Frontal cortex (tissue), 4 donors: ENCODE measurements around the gene MAD1L1. TPM values are rescaled to one million over a fixed set of nuclear protein-coding genes. Genes with fewer than 3 reads are reported as not detected.

ENCODE experiments used
- DNase-seq, 2 donors: peaks; one replicate each; pipeline ENCODE4 v3.0.0; 2012; ENCODE audit warnings: low spot score in 2 of 2
- FAIRE-seq: peaks from 2 replicates; lab custom pipeline; 2012; peaks lifted over from hg19 to GRCh38; lab: Jason Lieb, UNC
- total RNA-seq: library from RNA; depleted of rRNA; stranded (reverse); fragments of >200 nt; gene quantifications from one replicate; pipeline ENCODE4 v1.2.3, GENCODE V29; 2014
- donor health status: control.
- donor health status: control.
- donor health status: control.

MAD1L1 gene
- total RNA-seq, 1 donor from 2014 or later = 37.1 TPM

DNA sequence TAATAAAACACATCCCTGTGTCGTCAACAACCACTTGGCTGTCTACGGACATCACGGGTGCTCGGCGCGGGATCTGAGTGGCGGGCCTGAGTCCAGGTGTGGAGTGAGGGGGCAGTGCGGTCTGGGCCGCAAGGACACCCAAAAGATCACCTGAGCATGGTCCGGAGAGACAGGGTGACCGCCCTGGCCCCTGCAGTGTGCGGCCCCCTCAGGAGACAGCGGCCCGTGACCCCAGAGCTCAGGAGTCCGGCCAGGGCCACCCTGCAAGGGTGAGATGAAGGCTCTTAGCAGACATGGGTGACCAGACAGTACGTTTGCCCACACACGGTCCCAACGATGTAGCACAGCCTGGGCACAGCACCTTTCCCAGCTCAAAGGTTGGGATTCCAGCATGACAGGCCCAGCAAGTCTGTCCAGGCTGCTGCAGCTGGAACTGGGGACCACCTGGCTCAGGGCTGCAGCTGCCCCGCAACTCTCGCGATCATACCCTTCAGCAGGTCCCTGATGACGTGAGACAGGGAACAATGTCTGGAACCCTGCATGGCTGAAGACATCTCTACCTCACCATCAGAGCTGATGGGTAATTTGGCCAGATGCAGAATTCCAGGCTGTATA lies 324.9 kb downstream of the MAD1L1 start:
- no peak for FAIRE-seq
- no peak for DNase-seq

DNA sequence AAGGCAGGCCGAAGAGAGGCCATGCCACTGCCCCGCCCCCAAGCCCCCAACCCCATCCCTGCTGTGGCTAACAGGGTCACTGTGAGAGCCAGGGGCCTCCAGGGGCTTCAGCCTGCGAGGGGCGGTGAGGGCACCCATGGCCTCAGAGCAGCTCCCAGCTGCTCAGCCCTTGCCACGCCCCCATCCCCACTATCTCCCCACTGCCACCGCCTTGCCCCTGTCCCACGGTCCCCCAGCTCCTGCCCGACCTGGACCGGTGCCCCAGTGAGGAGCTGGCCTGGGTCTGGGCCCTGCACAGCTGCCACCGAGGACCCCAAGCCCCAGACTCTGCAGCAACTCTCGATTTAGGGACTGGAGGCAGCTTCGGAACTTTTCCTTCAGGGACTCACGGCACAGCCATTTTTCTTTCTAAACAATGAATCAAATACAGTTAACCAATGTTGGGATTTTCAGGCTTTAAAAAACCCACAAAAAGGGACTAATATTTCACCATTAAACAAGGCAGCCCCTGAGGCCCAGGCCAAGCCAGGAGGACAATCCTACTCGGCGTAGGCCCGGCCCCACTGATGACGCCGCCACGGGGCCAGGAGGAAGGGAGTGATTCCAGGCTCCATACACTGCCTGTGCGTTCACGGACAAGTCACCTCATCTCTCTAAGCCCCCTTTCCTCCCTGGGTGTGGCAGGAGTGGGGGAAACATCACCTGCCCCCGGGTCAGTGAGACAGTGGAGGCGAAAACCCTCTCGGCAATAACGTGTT lies 325.6 kb downstream of the MAD1L1 start:
- FAIRE-seq (no peak), DNase-seq (no peak)

DNA sequence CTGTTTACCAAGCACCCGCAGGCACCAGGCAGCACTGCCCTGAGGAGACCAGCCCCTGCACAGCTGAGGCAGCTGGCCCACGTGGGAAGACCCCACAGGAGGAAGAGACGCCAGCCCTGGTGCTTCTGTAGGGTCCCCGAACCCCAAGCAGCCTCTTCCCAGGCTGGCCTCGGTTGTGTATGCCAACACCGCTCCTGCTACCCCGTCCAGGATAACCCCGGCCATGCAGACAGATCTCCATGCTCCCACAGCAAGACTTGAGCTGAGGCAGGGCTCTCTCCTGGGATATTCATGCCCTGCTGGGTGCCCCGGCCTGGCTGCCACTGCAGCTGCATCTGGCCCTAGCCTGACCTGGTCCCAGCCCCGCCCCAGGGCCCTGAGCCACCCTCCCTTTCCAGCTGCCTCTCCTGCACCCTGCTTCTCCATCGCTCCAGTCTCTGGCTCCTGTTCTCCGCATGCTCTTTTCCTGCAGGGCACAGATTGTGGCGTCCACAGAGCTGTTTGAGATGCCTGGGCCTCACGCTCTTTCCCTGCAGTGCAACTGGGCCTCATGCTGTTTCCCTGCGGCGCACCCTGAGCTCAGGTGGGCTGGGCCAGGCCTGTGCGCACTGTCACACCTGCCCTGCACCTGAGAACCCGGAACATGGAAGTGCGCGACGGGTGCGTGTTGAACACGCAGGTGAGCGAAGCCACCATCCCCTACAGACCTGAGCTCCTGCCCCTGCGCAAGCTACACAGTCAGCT lies 326.5 kb downstream of the MAD1L1 start:
- FAIRE-seq = no peak

DNA sequence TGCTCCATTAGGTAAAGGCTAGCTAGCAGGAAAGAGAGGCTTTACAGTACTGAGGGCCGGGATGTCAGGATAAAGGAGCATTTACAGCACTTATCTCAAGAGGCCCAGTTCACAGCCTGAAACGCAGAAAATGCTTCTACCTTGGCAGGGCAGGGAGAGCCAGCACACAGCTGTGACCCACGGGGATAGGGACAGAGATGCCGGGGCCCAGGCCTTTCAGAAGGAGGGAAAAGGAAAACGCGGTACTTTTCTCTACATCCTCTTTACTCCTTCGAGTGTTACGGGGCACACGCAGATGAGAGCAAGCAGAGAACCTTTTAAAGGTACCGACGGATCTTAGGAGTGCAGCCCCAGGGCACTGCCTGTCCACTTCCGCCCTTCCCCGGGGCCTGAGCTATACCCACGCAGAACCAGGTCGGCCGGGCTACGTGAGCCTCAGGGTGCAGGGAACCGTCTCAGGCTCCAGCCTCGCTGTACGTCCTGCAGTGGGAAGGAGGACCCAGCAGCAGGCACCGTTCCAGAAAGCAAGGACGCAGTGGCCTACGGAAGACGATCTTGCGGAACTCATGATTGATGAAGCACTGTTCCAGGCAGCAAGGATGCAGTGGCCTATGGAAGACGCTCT lies 330.4 kb downstream of the MAD1L1 start:
- DNase-seq = no peak
- FAIRE-seq = no peak

More for the DNA sequence above, 326.5 kb downstream of the MAD1L1 start:
- DNase-seq = no peak

DNA sequence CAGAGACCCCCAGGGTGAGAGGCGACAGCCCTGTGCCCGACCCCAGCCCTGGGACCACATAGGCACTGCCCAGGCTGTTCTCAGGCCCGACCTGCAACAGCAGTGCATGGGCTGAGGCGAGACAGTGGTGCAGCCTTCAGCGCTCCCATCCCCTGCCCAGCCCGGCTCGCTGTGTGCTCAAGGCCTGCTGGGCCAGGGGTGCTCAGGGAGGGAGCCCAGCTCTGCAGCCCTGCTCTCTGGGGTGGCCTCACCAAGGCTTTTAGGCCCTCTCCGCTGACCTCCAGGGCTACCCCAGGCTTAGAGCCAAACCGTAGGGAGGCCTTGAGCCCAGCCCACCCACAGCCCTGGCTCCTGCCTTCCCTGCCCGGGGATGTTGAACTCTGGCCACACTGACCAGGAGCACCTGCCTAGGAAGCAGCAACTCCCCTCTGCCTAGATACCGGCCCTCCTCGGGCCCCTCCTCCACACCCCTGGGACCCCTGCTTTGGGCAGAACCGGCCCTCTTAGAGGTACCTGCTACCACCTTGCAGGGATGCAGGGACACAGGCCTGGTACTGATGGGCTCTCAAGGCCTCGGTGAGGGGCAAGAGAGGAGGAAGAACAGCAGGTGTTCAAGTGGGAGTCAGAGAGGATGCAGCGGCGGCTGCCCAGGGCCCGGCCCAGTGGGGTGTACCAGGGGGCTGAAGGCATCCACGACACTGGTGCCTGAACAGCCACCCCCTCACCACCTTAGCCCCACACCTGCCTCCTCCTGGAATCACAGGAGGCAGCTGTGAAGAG lies 331.1 kb downstream of the MAD1L1 start:
- no peak for DNase-seq

DNA sequence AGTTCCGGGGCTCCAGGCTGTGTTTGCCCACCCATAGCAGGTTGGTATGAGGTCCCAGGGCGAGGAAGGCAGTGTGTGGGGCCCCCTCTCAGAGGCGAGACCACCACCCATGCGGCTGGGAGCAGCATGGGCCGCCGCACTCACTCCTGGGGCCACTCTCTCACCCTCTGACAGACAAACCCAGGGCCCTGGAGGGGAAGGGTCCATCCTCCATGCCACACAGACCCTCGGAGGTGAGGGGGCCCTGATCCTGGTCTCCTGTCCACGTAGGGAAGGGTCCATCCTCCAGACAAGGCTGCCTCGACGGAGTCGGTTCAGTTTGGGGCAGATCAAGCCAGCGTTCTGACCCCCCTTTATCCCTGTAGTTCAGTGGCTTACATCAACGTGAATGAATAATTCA lies 331.9 kb downstream of the MAD1L1 start:
- FAIRE-seq (no peak), DNase-seq (no peak)

More for the DNA sequence above, 331.1 kb downstream of the MAD1L1 start:
- no peak for FAIRE-seq

DNA sequence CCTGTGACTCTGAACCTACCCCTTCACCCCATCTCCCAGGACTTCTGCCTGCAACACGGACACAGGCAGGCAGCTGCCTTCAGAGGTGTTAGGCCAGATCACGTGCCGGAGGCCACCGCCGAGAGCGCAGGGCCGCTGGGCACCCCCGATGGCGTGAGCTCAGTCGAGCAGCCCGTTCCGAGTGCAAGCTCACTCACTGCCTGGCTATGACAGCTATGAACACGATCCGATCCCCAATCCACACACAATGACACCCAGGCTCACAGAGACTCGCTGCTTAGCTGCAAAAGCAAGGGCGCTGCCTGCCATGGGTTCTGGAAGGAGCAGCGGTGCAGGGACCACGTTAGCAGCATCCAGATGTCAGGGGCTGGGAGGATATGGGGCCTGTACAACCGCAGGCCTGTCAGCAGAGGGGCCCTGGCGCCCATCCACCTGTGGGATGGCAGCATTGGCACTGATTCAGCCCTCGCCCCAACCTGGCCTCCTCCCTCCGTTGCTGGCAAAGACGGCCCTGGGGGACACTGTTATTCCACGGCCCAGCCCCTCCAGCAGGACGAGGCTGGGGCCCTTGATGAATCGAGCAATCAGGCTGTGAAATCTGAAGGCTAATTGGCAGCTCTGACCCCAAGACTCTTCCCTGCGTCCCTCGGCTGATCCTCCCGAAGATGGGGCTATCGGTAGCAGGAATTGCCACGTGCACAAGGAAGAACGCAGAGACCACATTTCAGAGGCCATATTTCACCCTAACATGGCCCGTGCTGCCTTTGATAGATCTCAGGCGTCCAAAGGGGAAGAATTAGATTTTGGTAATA lies 332.6 kb downstream of the MAD1L1 start:
- FAIRE-seq (no peak), DNase-seq (no peak)

DNA sequence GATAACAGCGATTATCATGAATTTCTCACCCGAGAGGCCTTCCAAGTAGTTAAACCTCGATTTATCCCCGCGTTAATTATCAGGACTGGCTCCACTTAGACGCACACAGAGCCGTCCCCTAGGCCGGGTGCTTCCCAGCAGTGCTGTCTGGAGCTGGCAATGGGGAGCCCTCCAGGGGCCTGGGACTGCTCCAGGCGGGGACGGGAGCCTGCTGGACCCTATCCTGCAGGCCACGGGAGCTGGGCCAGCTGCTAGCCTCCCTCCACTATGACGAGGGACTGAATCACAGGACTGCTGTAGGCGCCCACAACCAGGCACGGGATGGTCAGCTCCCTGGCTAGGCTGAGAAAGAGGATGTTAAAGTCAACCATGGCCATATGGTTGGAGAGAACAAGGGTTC lies 333.5 kb downstream of the MAD1L1 start:
- peak in 1 of 2 donors; percentile 56 for DNase-seq

DNA sequence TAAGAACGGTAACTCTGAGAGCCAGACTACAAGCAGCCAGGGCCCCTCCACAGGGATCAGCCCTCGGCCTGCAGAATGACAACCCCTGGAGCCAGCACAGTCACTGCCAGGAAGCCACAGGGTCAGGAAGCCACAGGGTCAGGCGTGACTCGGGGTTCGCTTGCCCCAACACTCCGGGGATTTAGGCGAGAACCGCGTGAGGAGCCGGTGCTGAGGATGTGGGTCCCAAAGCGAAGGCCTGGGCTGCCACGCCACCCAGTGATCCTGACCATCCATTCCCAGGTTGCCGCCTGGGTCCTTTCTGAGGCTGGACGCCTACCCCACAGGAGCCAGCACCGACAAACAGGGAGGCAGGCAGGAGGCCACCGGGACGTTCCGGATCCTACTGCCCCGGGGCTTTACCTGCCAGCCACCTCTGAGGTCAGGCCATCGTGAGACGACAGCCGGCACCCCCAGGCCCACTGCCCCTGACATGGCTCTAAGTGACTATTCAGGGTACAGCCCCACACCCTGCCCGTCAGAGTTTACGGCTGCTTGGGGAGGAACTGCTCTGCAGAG lies 334.0 kb downstream of the MAD1L1 start:
- FAIRE-seq = no peak
- no peak for DNase-seq

More for the DNA sequence above, 333.5 kb downstream of the MAD1L1 start:
- no peak for FAIRE-seq

DNA sequence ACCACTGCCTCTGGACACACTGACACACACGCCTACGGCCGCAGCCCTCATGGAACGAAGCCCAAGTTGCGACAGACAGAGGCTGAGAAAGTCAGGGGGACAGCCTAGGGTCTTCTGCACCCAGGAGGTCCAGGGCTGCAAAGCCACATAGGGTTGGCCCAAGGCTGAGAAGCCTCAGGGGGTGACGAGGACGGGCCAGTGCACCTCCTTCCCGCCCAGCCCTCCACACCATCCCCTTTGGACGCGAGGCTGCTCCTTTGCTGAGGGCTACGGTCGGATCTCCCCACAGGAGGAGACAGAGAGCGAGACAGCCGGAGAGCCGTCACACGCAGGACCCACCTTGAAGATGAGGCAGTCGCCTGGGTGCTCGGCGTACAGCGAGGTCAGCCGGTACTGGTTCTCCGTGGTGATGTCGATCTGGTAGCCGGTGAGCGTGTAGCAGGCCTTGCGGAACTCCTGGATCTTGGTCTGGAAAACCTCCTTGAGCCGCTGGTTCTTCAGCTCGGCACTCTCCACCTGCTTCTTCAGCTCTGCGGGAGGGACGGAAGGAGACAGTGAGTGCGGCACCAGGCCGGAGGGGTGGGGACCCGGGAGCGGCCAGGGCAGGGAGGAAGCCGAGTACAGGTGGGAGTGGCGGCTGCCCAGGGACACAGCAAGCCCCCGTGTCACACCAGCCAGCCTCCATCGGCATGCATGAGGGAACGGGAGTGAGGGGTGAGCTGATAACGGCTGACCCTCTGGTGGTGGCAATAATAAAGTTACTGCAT lies 334.7 kb downstream of the MAD1L1 start:
- DNase-seq (no peak), FAIRE-seq (no peak)

DNA sequence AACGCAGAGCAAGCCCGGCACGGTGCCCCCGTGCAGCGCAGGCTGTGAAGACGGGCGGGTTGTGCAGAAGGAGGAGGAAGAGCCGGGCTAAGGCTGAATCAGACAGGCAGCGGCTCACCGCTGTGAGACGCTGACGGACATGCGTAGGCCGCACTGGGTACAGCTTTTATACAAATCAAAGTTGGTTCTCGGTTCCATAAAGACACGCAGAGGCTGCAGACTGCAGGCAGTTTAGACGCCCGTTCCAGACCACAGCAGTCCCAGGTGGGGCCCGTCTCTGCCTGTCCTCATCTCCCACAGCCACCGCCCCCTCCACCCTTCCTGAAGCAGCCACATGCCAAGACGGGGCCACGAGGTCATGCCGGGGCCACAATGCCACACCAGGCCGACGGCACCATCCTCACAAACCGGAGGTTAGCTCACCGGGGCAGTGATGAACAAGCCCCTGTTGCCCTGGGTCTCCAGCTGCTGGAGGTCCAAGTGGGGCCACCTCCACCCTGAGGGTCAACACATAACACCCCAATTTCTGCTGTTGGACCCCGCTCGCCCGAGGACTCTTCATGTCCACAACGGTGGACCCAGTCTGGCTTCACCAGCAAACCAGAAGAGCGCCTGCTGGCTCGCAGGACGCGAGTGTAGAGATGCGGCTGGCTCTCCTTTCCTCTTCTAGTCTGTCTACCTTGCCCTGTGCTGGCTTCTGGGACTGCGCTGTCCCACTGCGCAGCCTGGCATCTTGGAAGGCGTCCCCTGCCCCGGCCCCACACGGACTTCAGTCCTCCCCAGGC lies 335.5 kb downstream of the MAD1L1 start:
- DNase-seq (no peak), FAIRE-seq (no peak)

DNA sequence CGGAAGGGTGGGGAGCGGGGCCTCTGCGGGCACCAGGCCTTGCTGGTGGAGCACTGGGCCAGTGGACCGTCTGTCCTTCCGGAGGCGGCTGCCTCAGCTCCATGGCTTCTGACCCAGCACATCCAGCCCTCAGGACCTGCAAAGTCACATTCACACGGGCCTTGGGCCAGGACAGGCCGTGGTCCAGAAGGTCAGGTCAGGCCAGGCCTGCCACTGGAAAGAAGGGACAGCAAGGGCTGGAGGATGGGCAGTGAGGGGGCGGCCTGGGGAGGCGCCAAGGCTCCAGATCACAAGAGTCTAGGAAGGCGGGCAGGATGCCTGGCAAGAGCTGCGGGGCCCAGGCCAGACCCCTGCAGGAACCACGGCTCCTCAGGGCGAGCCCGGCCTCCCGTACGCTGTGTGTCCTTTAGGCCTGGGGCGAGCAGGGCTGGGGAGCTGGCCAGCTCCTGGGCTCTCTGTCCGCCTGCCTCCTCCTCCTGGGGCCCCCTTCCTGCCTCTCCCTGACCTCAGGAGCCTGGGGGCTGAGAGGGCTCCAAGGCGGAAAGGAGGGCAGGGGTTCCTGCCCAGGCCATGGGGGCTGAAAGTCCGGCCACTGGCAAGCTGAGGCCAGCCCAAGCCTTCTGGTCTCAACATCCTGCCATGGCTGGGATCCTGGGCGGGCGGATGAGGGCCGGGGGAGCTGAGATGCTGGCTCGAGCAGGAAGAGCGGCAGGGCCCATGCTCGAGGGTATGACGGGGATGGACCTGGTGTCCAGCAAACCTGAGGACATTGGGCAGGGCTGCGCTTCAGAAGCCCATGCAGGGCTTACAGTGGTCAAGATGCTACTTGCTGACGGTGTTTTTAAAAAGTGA lies 336.9 kb downstream of the MAD1L1 start:
- no peak for DNase-seq
- no peak for FAIRE-seq

DNA sequence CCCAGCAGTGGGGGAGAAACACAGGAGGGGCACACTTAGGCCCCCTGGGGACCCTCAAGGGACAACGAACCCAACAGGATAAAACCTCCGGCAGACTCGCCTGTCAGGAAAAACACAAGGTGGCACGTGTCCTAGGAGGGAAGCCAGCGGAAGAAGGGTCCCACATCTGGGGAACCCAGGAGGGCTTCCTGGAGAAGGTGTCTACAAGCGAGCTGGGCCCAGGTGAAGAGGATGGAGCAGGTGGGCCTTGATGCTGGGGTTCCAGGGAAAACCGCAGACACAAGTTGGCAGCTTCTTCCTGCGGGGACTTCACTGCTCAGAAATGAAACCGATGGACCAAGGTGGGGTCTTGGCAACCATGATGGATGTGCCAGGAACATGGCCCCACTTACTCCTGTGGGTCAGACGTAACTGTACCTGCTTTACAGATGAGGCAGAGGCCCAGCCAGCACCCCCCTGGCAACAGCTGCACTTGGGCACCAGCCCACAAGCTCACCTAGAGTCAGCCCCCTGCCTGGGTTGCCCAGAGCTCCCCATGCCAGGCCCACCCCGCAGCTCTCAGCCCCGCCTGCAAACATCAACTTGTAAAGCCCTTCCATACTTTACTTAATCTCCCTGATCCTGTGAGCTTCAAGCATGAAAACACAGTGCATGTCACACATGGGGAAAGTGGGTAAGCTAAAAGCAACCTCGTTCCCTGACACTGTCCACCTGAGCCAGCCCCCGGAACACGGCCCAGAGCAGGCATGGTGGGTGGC lies 337.7 kb downstream of the MAD1L1 start:
- FAIRE-seq (no peak), DNase-seq (no peak)

DNA sequence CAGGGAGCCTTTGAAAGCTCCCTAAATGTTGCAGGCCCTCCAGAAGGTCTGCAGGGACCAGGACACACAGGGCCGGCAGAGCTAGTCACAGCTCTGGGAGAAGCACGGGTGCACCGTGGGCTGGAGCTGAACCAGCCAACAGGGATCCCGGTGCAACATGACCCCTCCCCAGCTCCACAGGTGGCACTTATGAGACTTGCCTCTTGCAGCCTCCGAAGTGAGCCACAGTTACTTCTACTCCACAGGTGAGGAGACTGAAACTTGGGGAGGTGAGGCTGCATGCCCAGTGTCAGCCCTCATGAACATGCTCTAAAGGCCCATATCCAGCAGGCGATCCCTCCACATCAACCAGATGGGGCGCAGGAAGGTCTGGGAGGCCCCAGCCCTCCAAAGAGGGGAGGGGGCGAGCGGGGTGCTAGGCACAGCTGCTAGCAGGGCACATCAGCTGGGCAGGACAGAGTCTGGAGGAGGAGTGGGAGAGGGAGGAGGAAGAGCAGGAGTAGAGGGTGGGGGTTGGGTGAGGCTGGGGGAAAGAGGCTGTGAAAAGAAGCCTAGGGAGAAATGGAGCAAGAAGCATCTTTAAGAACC lies 338.3 kb downstream of the MAD1L1 start:
- DNase-seq = no peak
- no peak for FAIRE-seq

DNA sequence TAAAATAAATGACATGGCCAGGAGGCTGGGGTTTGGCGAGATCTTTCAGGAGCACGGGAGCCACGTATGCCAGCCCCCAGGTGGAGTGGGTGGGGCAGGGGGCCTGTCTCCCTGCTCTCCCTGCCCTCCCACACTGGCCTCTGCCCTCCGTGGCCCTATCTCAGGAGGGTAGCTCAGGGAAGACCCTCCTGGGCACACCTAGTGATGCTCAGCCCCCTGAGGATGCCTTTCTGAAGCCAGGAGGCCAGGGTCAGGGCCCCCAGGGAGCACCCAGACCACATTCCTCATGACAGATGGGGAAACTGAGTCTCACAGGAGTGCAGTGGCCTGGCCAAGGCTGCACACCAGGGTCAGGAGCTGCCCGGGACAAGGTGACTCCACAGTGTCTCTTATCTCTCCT lies 339.3 kb downstream of the MAD1L1 start:
- FAIRE-seq (no peak), DNase-seq (no peak)
